Glutamatergic neuron (in vitro differentiated cells): ENCODE data around the gene HMX2. TPM values are rescaled to one million over a fixed set of nuclear protein-coding genes. Genes with fewer than 3 reads are reported as not detected.
"Not testable (repeated sequence)": the region's sequence is repeated elsewhere in the genome, so short reads cannot be mapped to it uniquely, and the experiment has no call there.

Experiments
- DNase-seq: peaks from one replicate; pipeline ENCODE4 v3.0.0; 2022
- H3K27ac Mint-ChIP-seq: one replicate; pipeline ENCODE4 v1.8.0; 2020; ENCODE audit warnings: mild to moderate bottlenecking, mixed read lengths, inconsistent platforms; ENCODE audit not compliant: unreplicated experiment
- H3K27me3 Mint-ChIP-seq: one replicate; pipeline ENCODE4 v1.8.0; 2020; ENCODE audit warnings: mild to moderate bottlenecking, moderate library complexity, mixed read lengths, inconsistent platforms; ENCODE audit not compliant: unreplicated experiment
- H3K36me3 Mint-ChIP-seq: one replicate; pipeline ENCODE4 v1.8.0; 2020; ENCODE audit warnings: mild to moderate bottlenecking, mixed read lengths, inconsistent platforms; ENCODE audit not compliant: unreplicated experiment
- H3K4me1 Mint-ChIP-seq: one replicate; pipeline ENCODE4 v1.8.0; 2020; ENCODE audit warnings: mild to moderate bottlenecking, low read depth, mixed read lengths, inconsistent platforms; ENCODE audit not compliant: unreplicated experiment
- H3K4me3 Mint-ChIP-seq: one replicate; pipeline ENCODE4 v1.8.0; 2020; ENCODE audit warnings: mild to moderate bottlenecking, mixed read lengths, inconsistent platforms; ENCODE audit not compliant: unreplicated experiment
- H3K9me3 Mint-ChIP-seq: one replicate; pipeline ENCODE4 v1.8.0; 2020; ENCODE audit warnings: mild to moderate bottlenecking, moderate library complexity, mixed read lengths, inconsistent platforms; ENCODE audit not compliant: unreplicated experiment
- CTCF ChIP-seq: fragments of 200-600 bp; sonication (generic); IDR thresholded peaks from one replicate; pipeline ENCODE4 v1.5.0; 2021; ENCODE audit not compliant: partially characterized antibody, unreplicated experiment
- total RNA-seq: library from RNA; stranded (reverse); fragmentation: NEBNext Ultra II Directional; extraction: Animal tissue kit (Norgen Biotek cat#: 25700); gene quantifications from one replicate; pipeline ENCODE4 v1.2.1, GENCODE V29; 2021; ENCODE audit not compliant: unreplicated experiment

The HMX2 gene
- total RNA-seq, 1 donor from 2014 or later: not detected

- peaks cover 6% of the 10 kb centered on the region for H3K4me1 Mint-ChIP-seq
- H3K4me3 Mint-ChIP-seq: no peak overlapping the region
- no peaks in the 10 kb centered on the region for H3K27me3 Mint-ChIP-seq
- H3K9me3 Mint-ChIP-seq: no peaks in the 10 kb centered on the region
- no peaks in the 10 kb centered on the region for H3K36me3 Mint-ChIP-seq
- no peak for TF ChIP-seq CTCF
- no peak overlapping the region for H3K27ac Mint-ChIP-seq
- no peak for DNase-seq
Observed at GRCh38 chr10:123175389-123176387, 27.8 kb downstream of the HMX2 start.

DNA sequence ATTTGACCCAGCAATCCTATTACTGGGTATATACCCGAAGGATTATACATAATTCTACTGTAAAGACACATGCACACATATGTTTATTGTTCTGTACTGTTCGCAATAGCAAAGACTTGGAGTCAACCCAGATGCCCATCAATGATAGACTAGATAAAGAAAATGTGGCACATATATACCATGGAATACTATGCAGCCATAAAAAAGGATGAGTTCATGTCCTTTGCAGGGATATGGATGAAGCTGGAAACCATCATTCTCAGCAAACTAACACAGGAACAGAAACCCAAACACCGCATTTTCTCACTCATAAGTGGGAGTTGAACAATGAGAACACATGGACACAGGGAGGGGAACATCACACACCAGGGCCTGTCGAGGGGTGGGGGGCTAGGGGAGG lies 30.5 kb downstream of the HMX2 start:
- H3K4me1 Mint-ChIP-seq, H3K36me3 Mint-ChIP-seq, H3K27ac Mint-ChIP-seq, DNase-seq, H3K9me3 Mint-ChIP-seq, H3K4me3 Mint-ChIP-seq, H3K27me3 Mint-ChIP-seq: not testable (repeated sequence)

DNA sequence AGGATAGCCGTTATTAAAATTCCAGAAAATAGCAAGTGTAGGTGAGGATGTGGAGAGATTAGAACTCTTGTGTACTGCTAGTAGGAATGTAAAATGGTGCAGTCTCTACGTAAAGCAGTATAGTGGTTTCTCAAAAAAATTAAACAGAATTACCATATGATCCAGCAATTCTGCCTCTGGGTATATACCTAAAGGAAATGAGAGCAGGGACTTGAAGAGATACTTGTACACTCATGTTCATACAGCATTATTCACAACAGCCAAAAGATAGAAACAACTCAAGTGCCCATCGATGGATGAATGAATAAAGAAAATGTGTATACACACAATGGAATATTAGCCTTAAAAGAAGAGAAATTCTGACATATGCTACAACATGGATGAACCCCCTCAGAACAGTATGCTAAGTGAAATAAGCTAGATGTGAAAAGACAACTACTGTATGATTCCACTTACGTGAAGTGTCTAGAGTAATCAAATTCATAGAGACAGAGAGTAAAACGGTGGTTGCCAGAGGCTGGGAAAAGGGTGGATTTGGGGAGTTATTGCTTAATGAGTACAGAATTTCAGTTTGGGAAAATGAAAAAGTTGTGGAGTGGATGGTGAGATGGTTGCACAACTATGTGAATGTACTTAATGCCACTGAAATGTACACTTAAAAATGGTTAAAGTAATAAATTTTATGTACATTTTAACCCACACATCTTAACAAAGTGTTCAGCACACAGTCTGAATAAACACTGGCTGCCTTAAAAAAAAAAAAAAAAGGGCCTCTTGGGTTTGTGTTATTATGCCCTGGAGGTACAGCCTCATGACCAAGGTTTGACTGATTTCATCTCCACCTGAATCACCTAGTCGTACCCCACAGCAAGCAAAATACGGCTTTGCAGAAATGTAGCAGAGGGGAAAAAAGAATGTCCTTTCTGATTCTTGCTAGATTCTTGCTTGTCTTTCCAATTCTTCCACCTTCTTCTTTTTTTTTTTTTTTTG lies 32.5 kb downstream of the HMX2 start:
- H3K4me3 Mint-ChIP-seq: no peak overlapping the region
- H3K4me1 Mint-ChIP-seq: peaks cover 6% of the 10 kb centered on the region
- peaks cover 9% of the 10 kb centered on the region for H3K36me3 Mint-ChIP-seq
- H3K27ac Mint-ChIP-seq: no peak overlapping the region
- no peak for DNase-seq
- H3K9me3 Mint-ChIP-seq: no peaks in the 10 kb centered on the region
- peaks cover 2% of the 10 kb centered on the region for H3K27me3 Mint-ChIP-seq
- TF ChIP-seq CTCF: no peak

GRCh38 chr10:123183724-123184123 lies 35.8 kb downstream of the HMX2 start:
- DNase-seq: no peak
- no peak overlapping the region for H3K4me3 Mint-ChIP-seq
- no peaks in the 10 kb centered on the region for H3K4me1 Mint-ChIP-seq
- H3K9me3 Mint-ChIP-seq: no peaks in the 10 kb centered on the region
- no peak for TF ChIP-seq CTCF
- peaks cover 2% of the 10 kb centered on the region for H3K27me3 Mint-ChIP-seq
- H3K27ac Mint-ChIP-seq: no peak overlapping the region
- H3K36me3 Mint-ChIP-seq: peaks cover 9% of the 10 kb centered on the region

DNA sequence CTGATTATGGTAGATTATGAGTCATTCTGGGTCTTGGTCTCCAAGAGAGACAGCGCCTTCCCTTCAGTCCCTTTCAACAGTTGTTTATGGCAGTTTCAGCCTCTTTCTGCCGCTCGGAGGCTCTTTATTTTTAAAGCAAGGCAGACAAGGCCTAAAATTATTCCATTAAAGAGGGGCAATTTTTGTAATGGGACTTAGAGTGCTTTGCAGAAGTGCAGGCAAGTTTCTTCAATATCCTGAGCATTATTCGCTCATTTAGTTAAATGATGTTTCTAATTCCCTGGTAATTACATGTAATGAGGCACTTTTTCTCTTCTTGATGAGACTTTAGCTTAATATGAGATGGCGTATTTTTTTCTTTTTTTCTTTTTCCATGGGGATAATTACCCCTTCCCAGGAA lies 39.8 kb downstream of the HMX2 start:
- no peaks in the 10 kb centered on the region for H3K9me3 Mint-ChIP-seq
- H3K27me3 Mint-ChIP-seq: peaks cover 2% of the 10 kb centered on the region
- H3K4me3 Mint-ChIP-seq: no peak overlapping the region
- no peak for DNase-seq
- H3K27ac Mint-ChIP-seq: no peak overlapping the region
- H3K36me3 Mint-ChIP-seq: peaks cover 9% of the 10 kb centered on the region
- TF ChIP-seq CTCF: no peak
- H3K4me1 Mint-ChIP-seq: no peaks in the 10 kb centered on the region
